ENCODE data around the gene RPL10.
A peak's percentile ranks its signal among the peaks of the same experiment; 100 is the strongest.

RPL10 gene

DNA sequence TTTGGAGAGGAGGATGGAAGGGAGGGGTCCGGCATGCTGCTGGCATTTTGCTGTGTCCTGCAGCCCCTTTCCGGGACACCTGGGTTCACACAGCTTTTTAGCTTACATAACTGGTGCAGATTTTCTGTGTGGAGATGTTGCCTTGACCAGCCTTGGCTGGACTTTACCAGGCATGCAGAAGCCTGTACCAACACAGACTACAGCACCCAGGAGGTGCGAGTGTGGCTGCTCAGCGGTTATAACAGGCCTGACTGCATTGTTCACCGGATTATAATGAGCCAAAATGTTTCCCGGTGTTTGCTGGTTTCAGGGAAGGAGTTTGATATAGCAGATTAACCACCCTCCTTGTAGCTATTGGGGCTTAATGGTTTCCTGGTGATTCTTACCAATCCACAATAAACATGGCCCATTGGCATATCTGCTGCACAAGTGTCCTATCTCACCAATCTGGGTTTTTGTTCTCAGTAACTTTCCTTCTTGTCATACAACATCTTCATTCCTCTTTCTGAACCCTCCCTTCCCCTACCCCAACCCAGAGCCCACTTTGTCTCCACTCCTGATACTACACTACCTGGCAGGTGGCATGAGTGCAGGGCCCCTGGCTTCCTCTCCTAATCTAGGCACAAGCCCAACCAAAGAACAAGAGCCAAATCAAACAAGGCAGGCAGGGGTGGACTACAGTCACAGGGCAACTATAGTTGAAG, 3.9 kb downstream of the RPL10 start:
- DNase-seq = no peak

DNA sequence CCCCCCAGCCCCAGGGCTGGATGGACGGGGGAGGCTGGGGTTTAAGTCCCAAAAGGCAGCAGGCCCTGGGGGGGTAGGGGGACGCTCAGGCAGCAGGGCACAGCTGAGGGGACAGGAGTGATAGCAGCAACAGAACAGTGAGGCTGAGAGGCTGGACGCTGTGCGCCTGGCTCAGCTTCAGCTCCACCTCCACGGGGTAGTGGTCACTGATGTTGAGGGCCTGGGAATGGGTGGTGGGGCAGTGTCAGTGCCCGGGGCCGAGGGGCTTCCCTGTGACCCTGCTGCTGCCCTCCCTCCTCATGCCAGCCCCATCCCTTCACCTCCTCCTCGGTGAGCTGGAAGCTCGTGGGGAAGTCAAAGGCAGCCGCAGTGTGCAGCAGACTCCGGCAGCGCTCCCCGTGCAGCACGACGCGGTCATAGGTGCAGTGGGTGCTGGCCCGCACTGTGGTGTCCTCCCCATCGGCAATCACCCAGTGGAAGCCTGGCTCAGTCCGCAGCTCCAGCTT, 4.5 kb downstream of the RPL10 start:
- no peak for DNase-seq

DNA sequence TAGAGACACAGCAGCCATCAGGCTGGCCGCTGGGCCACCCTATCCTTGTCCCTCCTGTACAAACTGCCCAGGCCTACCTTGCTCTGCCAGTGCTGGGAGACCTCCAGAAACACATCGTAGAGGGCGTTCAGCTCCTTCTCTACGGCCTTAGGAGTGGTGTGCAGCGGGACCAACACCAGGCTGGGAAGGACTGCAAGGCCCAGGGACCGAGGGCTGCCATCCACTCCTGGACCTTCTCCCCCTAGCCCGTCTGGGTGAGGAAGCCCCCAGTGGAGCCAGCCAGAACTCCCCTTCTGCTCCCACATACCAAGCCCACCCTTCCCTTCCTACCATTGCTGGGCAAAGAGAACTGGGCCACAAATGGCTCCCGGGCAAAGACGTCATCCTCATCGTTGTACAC, 5.0 kb downstream of the RPL10 start:
- DNase-seq = no peak

DNA sequence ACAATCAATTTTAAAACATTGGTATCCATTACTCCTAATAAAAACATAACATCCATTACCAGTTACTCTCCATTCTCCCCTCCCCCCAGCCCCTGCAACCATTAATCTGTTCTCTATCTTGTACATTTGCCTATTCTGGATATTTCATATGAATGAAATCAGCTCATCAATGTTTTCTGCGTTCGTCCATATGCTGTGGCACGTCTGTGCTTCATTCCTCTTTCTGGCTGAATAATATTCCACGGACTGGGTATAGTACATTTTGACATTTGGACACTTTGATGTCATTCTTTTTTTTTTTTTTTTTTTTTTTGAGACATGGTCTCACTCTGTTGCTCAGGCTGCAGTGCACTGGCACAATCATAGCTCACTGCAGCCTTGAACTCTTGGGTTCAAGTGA, 5.7 kb downstream of the RPL10 start:
- no peak for DNase-seq

DNA sequence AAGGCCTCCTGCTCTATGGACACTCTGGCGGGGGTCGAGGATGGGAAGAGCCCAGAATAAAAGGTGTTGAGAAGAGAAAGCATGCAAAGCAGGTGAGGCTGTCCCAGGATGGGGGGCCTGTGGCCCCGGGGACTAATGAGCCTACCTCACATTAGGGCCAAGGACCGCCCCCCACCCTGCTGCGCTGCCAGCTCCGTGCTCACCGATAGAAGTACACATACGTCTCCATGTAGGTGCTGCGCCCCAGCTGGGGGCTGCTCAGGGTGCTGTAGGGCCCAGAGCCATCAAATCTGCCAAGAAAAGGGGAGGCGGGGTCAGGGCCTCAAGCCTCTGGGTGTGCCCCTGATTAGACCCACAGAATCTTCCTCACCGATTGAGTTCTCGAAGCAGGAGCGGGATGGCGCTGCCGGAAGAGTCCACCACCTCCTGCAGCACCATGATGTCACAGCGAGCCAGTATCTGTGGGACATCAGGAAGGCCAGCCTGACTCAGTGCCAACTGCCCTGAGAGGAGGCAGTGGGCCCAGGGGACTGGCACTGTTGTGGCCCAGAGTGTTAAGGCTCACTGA, 6.5 kb downstream of the RPL10 start:
- no peak for DNase-seq

DNA sequence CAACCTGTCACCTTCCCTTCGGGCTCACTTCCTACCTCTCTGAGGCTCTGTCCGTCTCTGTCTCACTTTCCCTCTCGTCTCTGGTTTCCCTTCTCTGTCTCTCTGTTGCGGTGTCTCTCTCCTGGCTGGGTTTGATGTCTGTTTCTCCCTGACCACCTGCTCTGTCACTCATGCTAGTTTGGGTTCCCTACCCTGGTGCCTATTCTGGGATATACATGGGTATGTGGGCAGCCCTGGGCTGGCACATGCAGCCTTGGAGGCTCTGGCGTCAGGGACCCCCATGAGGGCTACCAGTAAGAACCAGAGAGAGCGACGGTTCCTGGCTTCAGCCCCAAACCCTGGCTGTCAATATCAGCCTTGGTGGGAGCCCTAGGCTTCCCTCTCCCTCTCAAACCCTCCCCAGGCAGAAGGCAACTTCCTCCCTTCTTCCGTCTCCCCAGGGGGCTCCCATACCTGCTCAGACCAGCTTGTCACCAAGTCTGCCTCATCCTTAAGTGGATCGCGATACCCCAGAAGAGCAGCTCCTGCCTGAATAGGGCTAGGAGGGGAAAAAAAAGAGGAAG, 10.6 kb downstream of the RPL10 start:
- no peak for DNase-seq

DNA sequence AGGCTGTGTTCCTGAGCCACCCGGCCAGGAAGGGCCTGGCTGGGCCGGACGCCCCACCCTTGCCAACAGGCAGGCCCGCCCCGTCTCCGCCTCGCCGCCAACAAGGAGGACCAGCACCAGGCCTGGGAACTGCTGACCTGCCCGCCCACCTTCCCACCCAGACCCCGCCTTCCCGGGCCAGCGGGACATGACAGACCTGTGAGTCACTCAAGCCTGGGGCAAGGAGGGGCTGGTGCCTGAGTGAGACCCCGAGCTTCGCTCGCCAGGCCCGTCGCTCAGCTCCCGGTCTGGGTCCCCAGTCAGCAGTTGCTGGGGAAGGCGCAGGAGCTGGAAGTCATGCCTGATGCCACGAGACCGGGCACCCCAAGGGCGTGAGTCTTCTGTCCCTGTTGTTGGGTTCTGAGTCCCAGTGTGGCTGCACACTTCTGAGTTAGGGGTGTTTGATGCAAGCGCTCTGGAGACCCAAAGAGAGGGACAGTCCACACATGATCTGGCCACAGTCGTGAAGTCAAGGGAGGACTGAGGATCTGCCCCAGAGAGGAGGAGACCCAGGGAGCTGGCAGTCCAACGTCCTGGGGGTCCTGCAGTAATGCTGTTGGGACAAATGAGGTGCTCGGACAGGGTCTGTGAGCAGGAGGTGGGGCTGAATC, 11.2 kb downstream of the RPL10 start, which contains the start of gene DNASE1L1:
DNASE1L1 (minus strand) TSS at position 33 of the 650 bp plus-strand sequence. CDS start 3,686 bp downstream, outside the sequence.
- peak in 1 of 2 donors; percentile 72 for DNase-seq

DNA sequence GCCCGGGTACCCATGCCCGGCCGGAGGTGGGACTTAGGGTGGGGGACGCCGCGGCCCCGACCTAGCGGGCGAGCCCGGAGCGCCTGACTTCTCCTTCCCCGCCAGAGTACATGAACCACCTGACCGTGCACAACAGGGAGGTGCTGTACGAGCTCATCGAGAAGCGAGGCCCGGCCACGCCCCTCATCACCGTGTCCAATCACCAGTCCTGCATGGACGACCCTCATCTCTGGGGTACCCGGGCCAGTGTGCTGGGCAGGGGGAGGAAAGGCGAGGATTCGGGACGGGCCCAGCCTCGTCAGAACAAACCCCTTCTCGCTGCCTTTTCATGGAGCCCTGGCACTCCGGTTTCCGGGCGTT, 13.8 kb downstream of the RPL10 start:
- DNase-seq = peak; percentile 41 to 64

DNA sequence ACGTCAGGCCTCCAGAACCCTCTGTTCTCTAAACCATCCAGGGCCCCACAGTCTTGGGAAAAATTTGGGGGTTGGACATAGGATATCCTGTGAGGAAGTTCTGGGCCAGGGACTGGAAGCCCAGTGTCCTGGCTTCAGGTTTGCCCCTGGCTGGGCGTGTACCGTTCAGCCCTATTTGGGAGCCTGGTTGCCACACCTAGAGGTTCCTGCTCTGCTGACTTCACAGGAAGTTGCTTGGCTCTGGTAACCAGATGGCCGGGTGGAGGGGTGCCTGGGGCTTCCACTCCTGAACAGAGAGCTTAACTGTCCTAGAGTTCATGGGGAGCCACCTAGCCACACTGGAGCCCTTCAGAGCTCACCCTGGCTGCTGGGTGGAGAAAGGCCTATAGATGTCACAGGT, 14.3 kb downstream of the RPL10 start:
- peak; percentile 37 to 57 for DNase-seq

DNA sequence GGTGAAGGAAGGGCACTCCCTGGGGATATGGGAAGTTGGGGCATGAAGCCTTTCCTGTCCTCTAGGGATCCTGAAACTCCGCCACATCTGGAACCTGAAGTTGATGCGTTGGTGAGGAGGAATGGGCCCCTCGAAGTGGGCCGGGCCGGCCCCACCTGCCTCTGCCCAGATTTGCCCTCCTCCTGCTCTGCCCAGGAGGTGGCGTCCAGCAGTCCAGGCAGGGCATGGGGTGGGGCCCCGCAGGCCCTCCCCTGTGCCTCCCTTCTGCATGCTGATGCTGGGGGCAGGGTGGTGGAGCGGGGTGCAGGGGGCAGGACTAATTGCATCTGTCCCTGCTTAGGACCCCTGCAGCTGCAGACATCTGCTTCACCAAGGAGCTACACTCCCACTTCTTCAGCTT, 15.0 kb downstream of the RPL10 start:
- DNase-seq = no peak

DNA sequence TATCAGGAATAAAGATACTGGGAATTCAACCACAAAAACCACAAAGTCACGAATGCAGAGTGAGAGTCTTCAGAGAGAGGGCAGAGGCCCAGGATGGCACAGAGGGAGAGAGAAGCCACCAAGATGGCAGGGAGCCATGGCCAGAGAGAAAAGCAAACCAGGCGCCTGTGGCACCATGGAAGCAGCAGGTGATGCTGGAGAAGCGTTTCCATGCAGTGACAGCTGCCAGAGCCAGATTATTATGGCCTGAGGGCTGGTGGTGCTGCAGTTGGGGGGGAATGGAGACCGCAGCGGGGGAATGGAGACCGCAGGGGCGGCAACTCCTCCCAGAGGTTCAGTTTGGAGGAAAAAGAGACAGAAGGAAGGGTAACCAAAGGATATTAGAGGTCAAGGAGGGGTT, 19.0 kb downstream of the RPL10 start:
- DNase-seq = no peak

DNA sequence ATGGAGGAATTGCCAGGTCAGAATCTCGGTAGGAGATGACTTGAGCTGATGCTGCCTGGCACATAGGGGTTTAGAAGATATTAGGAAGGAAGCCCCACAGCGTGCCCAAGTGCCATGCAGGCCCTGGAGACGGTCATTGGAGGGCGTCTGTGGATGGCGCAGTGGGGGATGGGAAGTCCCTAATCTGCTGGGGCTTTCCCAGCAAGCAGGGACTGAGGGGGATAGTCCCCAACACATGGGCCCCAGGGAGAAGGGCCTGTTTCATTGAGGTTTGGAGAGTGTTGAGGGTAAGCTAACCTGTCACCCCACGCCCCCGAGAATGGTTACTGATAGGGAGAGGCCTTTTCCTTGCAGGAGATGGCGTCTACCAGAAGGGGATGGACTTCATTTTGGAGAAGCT, 21.0 kb downstream of the RPL10 start:
- no peak for DNase-seq

DNA sequence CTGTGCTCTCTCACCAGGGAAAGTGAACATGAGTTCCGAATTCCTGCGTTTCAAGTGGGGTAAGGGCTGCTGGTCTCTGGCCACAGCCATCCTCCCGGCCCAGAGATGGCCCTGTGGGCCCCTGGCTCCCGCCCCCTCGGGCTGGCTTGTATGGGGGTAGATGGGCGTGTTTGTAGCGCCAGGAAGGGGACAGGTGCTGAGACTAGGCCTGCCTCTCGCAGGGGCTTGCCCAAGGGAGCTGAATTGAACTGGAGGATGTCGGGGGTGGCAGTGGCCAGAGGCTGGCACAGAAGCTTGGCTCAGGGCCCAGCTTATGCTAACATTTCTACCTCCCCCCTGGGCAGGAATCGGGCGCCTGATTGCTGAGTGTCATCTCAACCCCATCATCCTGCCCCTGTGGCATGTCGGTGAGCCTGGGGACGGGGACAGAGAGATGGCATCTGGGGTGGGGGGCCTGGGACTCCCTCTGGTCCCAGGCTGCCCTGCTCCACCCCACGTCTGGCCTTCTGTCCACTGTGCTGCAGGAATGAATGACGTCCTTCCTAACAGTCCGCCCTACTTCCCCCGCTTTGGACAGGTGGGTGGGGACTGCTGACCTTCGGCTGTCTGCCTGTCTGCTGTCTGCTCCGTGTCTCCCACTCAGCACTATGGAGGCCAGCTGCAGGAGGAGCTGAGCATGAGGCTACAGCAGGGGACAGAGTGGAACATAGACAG, 21.7 kb downstream of the RPL10 start:
- DNase-seq = no peak

DNA sequence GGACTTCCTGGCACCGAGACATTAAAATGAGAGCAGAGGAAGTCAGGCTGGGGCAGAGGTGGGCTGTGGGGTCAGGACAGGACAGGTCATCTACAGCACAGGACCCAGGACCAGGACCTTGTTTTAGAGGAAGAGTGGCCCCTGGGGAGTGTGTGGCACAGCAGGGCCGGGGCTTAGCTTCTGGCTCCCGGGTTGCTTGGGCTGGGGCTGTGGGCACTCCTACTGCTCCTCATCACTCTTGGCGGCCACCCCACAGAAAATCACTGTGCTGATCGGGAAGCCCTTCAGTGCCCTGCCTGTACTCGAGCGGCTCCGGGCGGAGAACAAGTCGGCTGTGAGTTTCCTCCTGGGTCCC, 22.2 kb downstream of the RPL10 start:
- no peak for DNase-seq

DNA sequence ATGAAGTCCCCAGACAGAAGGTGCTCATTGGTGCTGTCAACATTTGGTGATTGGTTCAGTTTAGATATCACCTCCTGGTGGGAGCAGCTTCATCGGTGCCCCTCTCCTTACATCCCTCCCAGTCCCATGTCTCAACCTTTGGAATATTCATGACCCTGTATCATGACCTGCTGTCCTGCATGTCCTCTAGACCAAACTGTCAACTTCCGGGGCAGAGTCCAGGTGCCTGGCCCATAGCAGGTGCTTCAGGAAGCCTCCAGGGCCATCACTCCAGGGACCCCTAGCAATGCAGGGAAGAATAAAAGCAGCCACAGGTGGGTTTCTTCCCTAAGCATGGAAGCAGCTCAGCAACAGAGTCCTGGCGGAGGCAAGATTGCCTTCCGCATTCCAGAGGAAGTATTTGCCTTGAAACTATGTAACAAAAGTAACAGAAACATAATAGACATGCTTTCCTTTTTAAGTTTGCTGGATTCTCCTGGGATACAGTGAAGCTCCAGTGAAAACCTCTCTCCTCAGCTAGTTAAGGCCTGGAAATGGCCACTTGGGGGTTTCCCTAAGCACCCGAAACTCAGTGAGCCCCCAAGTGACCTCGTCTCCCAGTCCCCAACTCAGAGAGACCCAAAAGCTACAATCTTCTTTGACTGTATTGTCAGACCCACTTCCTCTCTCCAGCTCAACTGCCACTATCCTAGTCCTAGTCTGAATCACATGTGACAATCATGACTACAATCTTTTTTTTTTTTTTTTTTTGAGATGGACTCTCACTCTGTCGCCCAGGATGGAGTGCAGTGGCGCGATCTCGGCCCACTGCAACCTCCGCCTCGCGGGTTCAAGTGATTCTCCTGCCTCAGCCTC, 29.0 kb downstream of the RPL10 start:
- no peak for DNase-seq

DNA sequence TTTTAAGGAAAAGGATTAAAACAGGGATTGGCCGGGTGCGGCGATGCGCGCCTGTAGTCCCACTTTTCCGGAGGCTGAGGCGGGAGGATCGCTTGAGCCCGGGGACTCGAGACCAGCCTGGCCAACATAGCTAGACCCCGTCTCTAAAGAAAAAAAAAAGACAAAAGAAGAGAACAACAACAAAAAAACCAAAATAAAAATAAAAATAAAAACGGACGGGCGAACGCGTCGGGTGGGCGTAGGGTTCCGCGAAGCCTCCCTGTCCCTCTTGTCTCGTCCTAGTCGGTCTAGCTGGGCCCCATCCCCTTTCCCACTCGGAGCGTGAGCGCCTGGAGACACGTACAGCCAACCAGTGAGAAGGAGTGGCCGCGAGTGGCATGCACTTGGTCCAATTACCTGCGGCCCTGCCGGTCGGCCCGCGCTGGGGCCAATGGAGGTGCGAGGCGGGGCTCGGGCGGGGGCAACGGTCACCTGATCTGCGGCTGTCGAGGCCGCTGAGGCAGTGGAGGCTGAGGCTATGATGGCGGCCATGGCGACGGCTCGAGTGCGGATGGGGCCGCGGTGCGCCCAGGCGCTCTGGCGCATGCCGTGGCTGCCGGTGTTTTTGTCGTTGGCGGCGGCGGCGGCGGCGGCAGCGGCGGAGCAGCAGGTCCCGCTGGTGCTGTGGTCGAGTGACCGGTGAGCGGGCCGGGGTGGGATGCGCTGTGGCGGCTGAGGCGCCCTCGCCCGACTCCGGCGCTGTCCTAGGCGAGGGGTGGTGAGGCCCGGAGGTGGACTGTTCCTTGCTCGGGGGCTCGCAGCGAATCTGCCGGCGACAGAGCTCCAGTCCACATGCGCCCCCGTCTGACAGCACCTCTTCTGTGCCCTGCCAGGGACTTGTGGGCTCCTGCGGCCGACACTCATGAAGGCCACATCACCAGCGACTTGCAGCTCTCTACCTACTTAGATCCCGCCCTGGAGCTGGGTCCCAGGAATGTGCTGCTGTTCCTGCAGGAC, 30.3 kb downstream of the RPL10 start, which contains the start of gene ATP6AP1:
ATP6AP1 (plus strand) TSS at position 502 of the 996 bp plus-strand sequence; CDS start at position 518, 16 bp downstream.
- DNase-seq = peak; percentile 89 to 92

DNA sequence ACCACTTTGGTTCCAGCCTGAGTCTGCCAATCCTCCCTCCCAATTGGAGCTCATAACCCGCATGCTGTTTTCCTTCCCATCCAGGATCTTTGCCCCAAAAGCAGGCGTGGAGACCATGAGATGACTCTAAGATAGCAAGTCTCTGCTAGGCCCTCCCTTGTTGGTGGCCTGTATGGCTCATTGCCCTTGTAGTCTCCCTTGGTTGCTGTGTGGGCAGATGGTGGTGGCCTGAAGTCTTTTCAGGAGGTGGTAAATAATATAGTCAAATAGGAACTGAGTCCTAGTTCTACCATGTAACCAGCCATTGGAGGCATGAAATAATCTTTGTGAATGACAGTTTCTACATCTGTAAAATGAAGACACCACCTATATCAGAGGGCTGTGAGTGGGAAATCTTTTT, 31.5 kb downstream of the RPL10 start:
- no peak for DNase-seq

DNA sequence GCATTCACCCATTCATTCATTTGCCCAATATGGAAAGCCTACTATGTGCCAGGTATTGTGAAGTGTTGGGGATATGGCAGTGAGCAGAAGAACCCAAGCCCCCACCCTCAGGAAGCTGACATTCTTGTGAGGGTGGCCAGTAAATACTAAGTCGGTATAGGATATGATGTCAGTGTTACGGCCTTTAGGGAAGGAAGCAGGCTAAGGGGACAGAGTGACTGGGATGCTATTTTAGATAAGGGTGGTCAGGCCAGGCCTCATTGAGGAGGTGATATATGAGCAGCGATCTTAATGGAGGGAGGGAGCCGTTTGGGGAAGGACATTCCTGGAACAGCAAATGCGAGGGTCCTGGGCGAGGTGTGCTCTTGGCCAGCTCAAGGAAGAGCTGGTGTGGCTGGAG, 32.3 kb downstream of the RPL10 start:
- DNase-seq = no peak

DNA sequence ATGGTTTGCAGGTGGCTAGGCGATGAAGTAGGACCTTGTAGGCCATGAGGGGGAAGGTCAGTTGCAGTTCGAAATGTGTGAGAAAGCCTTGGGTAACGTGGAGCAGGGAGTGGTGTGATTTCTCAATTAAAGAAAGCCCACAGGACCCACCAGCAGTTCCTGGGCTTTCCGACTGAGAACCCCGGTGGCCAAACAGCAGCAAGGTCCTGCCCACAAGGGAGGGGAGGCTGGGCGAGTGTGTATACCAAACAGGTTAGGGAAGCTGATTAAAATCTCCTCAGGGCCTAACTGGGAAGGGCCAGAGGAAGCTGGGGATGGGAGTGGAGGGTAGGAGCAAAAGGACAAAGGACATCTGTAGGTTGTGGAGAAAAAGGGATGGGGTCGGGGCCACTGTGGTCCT, 32.7 kb downstream of the RPL10 start:
- peak in 1 of 2 donors; percentile 22 for DNase-seq

DNA sequence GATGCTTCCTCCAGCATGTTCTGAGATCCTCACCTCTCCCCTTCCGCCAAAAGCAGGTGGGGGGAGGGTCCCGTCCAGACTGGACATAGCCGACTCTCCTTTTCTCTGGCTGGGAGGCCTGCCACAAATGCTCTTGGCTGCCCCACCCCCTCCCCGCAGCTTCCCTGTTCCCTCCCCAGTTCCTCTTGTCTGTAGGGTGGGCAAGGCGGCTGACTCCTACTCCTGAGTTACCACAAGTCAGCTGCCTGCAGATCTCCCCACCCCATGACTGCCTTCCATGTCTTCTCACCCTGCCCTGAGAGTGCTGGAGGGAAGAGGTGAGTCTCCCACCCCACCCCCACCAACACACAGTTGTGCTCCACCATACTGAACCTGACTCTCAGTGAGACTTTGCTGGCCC, 33.2 kb downstream of the RPL10 start:
- DNase-seq = no peak

DNA sequence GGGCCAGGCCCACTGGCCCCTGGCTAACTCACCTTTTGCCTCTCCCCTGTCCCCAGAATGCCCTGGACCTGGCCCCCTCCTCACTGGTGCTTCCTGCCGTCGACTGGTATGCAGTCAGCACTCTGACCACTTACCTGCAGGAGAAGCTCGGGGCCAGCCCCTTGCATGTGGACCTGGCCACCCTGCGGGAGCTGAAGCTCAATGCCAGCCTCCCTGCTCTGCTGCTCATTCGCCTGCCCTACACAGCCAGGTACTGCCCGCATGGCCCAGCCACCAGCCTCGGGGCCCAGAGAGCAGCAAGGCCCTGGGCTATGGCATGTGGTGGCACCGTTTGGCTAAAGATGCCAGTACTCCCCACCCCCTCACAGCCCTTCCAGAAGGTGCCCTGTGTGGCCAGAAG, 34.0 kb downstream of the RPL10 start:
- DNase-seq = no peak
